ENCODE data around the gene PUS10.
"Not testable (repeated sequence)": the region's sequence is repeated elsewhere in the genome, so short reads cannot be mapped to it uniquely, and the experiment has no call there.

Gene PUS10

GRCh38 chr2:60938301-60938700 lies 79.8 kb downstream of the PUS10 start:
- no peak overlapping the region for H3K9ac ChIP-seq (ENCODE audit: low read depth, low read length)
- no peak overlapping the region for H3K27ac ChIP-seq (ENCODE audit: low read length)
- H3K4me3 ChIP-seq (ENCODE audit: low read depth in 1 of 2, low read length in 2 of 2): no peak overlapping the region
- H3K4me2 ChIP-seq (ENCODE audit: insufficient read depth, low read length): no peak overlapping the region
- no peaks in the 10 kb centered on the region for H4K20me1 ChIP-seq (ENCODE audit: insufficient read depth, low read length)
- ATAC-seq (ENCODE audit: insufficient read depth, low read depth): no peak
- DNase-seq: no peak
- H2AFZ ChIP-seq (ENCODE audit: low read depth, low read length): no peak overlapping the region
- H3K4me1 ChIP-seq (ENCODE audit: insufficient read depth, low read length): no peaks in the 10 kb centered on the region
- H3K27me3 ChIP-seq (ENCODE audit: insufficient read depth, low read length, poor library complexity): no peaks in the 10 kb centered on the region
- TF ChIP-seq, protein P1, sequence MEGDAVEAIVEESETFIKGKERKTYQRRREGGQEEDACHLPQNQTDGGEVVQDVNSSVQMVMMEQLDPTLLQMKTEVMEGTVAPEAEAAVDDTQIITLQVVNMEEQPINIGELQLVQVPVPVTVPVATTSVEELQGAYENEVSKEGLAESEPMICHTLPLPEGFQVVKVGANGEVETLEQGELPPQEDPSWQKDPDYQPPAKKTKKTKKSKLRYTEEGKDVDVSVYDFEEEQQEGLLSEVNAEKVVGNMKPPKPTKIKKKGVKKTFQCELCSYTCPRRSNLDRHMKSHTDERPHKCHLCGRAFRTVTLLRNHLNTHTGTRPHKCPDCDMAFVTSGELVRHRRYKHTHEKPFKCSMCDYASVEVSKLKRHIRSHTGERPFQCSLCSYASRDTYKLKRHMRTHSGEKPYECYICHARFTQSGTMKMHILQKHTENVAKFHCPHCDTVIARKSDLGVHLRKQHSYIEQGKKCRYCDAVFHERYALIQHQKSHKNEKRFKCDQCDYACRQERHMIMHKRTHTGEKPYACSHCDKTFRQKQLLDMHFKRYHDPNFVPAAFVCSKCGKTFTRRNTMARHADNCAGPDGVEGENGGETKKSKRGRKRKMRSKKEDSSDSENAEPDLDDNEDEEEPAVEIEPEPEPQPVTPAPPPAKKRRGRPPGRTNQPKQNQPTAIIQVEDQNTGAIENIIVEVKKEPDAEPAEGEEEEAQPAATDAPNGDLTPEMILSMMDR (IDR thresholded peaks at IDR 0.05; ENCODE audit: borderline replicate concordance, extremely low read depth, low read length, poor library complexity, severe bottlenecking): no peak
- no peak for TF ChIP-seq EZH2 (IDR thresholded peaks at IDR 0.05; ENCODE audit: borderline replicate concordance, low read depth, low read length, severe bottlenecking)
- no peaks in the 10 kb centered on the region for H3K9me3 ChIP-seq (ENCODE audit: insufficient read depth, low read length, severe bottlenecking)
- no peaks in the 10 kb centered on the region; the same call in 1 of the 2 replicates for H3K36me3 ChIP-seq (ENCODE audit: insufficient read depth, low read length)
- H3K79me2 ChIP-seq (ENCODE audit: insufficient read depth, low read length): no peaks in the 10 kb centered on the region

- Histone ChIP-seq H3K79me2 (ENCODE audit: insufficient read depth, low read length) (no peaks in the 10 kb centered on the region), H3K36me3 (ENCODE audit: insufficient read depth, low read length) (no peaks in the 10 kb centered on the region; the same call in 1 of the 2 replicates), H4K20me1 (ENCODE audit: insufficient read depth, low read length) (no peaks in the 10 kb centered on the region), H3K4me2 (ENCODE audit: insufficient read depth, low read length) (no peak overlapping the region), H3K4me3 (ENCODE audit: low read depth in 1 of 2, low read length in 2 of 2) (no peak overlapping the region), H3K9me3 (ENCODE audit: insufficient read depth, low read length, severe bottlenecking) (no peaks in the 10 kb centered on the region), H3K4me1 (ENCODE audit: insufficient read depth, low read length) (no peaks in the 10 kb centered on the region), H3K27me3 (ENCODE audit: insufficient read depth, low read length, poor library complexity) (no peaks in the 10 kb centered on the region), H3K27ac (ENCODE audit: low read length) (no peak overlapping the region), H3K9ac (ENCODE audit: low read depth, low read length) (no peak overlapping the region), H2AFZ (ENCODE audit: low read depth, low read length) (no peak overlapping the region)
- TF ChIP-seq, protein P1 (IDR thresholded peaks at IDR 0.05; ENCODE audit: borderline replicate concordance, extremely low read depth, low read length, poor library complexity, severe bottlenecking): no peak
- TF ChIP-seq EZH2 (IDR thresholded peaks at IDR 0.05; ENCODE audit: borderline replicate concordance, low read depth, low read length, severe bottlenecking): no peak
- DNase-seq: no peak
- ATAC-seq (ENCODE audit: insufficient read depth, low read depth): no peak
Measured at GRCh38 chr2:60936757-60937156, 81.3 kb downstream of the PUS10 start.

- no peaks in the 10 kb centered on the region for H3K79me2 ChIP-seq (ENCODE audit: insufficient read depth, low read length)
- no peaks in the 10 kb centered on the region for H3K4me1 ChIP-seq (ENCODE audit: insufficient read depth, low read length)
- H3K9ac ChIP-seq (ENCODE audit: low read depth, low read length): no peak overlapping the region
- H3K9me3 ChIP-seq (ENCODE audit: insufficient read depth, low read length, severe bottlenecking): no peaks in the 10 kb centered on the region
- H4K20me1 ChIP-seq (ENCODE audit: insufficient read depth, low read length): no peaks in the 10 kb centered on the region
- no peak overlapping the region for H3K27ac ChIP-seq (ENCODE audit: low read length)
- no peak for DNase-seq
- H2AFZ ChIP-seq (ENCODE audit: low read depth, low read length): no peak overlapping the region
- no peak overlapping the region for H3K4me3 ChIP-seq (ENCODE audit: low read depth in 1 of 2, low read length in 2 of 2)
- TF ChIP-seq, protein P1 (IDR thresholded peaks at IDR 0.05; ENCODE audit: borderline replicate concordance, extremely low read depth, low read length, poor library complexity, severe bottlenecking): no peak
- H3K27me3 ChIP-seq (ENCODE audit: insufficient read depth, low read length, poor library complexity): no peaks in the 10 kb centered on the region
- H3K36me3 ChIP-seq (ENCODE audit: insufficient read depth, low read length): no peaks in the 10 kb centered on the region
- H3K4me2 ChIP-seq (ENCODE audit: insufficient read depth, low read length): no peak overlapping the region
- no peak for ATAC-seq (ENCODE audit: insufficient read depth, low read depth)
Measured at GRCh38 chr2:60934165-60934722, 83.8 kb downstream of the PUS10 start.

DNA sequence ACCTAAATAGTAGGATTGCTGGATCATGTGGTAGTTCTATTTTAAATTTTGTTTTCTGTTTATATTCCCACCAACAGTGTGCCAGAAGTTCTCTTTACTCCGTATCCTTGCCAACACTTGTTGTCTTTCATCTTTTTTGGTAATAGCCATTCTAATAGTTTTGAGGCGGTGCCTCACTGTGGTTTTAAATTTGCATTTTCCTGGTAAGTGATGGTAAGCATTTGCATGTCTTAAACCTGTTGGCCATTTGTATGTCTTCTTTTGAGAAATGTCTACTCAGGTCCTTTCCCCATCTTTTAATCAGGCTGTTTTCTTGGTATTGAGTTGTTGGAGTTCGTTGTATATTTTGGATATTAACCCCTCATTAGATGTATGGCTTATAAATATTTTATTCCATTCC lies 85.1 kb downstream of the PUS10 start:
- Histone ChIP-seq H3K9me3 (ENCODE audit: insufficient read depth, low read length, severe bottlenecking) (no peaks in the 10 kb centered on the region), H3K4me2 (ENCODE audit: insufficient read depth, low read length) (no peak overlapping the region), H3K4me1 (ENCODE audit: insufficient read depth, low read length) (no peaks in the 10 kb centered on the region), H4K20me1 (ENCODE audit: insufficient read depth, low read length) (no peaks in the 10 kb centered on the region), H3K4me3 (ENCODE audit: low read depth in 1 of 2, low read length in 2 of 2) (no peak overlapping the region), H3K79me2 (ENCODE audit: insufficient read depth, low read length) (no peaks in the 10 kb centered on the region), H3K27me3 (ENCODE audit: insufficient read depth, low read length, poor library complexity) (no peaks in the 10 kb centered on the region), H3K36me3 (ENCODE audit: insufficient read depth, low read length) (0 out of 2 replicates have a peak, but pooled peaks cover under 1% of the 10 kb centered on the region), H3K9ac (ENCODE audit: low read depth, low read length) (no peak overlapping the region), H3K27ac (ENCODE audit: low read length) (no peak overlapping the region), H2AFZ (ENCODE audit: low read depth, low read length) (no peak overlapping the region)
- DNase-seq (no peak), ATAC-seq (ENCODE audit: insufficient read depth, low read depth) (no peak)
- no peak for TF ChIP-seq EZH2 (IDR thresholded peaks at IDR 0.05; ENCODE audit: borderline replicate concordance, low read depth, low read length, severe bottlenecking)
- TF ChIP-seq, protein P1 (IDR thresholded peaks at IDR 0.05; ENCODE audit: borderline replicate concordance, extremely low read depth, low read length, poor library complexity, severe bottlenecking): no peak

- H3K36me3 ChIP-seq (ENCODE audit: insufficient read depth, low read length); H3K79me2 ChIP-seq (ENCODE audit: insufficient read depth, low read length); H3K4me3 ChIP-seq (ENCODE audit: low read depth in 1 of 2, low read length in 2 of 2); H3K4me2 ChIP-seq (ENCODE audit: insufficient read depth, low read length); H2AFZ ChIP-seq (ENCODE audit: low read depth, low read length); H3K27ac ChIP-seq (ENCODE audit: low read length); H4K20me1 ChIP-seq (ENCODE audit: insufficient read depth, low read length); H3K4me1 ChIP-seq (ENCODE audit: insufficient read depth, low read length); DNase-seq; H3K27me3 ChIP-seq (ENCODE audit: insufficient read depth, low read length, poor library complexity); H3K9ac ChIP-seq (ENCODE audit: low read depth, low read length); ATAC-seq (ENCODE audit: insufficient read depth, low read depth); H3K9me3 ChIP-seq (ENCODE audit: insufficient read depth, low read length, severe bottlenecking): not testable (repeated sequence)
Measured at GRCh38 chr2:60932061-60932460, 86.0 kb downstream of the PUS10 start.

Measured in DND-41 (cell line).